OCI-LY7 (cell line): ENCODE measurements around the gene NRG2.

Experiments used
- EZH2phosphoT487 ChIP-seq: fragments of 200-600 bp; sonication (generic); IDR thresholded peaks from 2 replicates; pipeline ENCODE4 v1.6.1; 2018; ENCODE audit warnings: low read depth, borderline replicate concordance, mild to moderate bottlenecking, mixed run types, antibody characterized with exemption, low read length, moderate library complexity, mixed read lengths
- TF ChIP-seq, protein P1 (sequence below): fragments of 200-600 bp; sonication (generic); conservative IDR thresholded peaks from 2 replicates; pipeline ENCODE4 v1.5.1; 2014; ENCODE audit warnings: mild to moderate bottlenecking, antibody characterized with exemption, low read length, moderate library complexity, mixed read lengths

DNA sequence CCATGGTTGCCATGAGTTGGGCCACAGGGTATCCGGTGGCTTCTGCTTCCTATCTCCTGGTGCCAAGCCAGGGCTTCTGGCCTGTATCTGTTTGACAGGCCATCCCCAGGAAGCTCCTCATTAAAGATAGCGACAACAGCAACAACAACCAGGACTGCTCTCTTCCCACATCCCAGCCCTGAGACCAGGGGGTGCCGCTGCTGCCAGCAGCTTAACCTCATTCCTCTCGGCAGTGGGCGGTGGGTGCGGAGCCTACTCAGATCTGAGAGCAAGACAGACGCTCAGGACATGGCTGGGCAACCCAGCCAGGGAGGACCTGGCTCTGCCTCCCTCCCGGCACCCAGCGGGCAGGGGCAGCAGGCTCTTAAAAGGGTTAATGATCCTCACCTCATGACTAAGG lies 149.2 kb downstream of the NRG2 start:
- TF ChIP-seq, protein P1, sequence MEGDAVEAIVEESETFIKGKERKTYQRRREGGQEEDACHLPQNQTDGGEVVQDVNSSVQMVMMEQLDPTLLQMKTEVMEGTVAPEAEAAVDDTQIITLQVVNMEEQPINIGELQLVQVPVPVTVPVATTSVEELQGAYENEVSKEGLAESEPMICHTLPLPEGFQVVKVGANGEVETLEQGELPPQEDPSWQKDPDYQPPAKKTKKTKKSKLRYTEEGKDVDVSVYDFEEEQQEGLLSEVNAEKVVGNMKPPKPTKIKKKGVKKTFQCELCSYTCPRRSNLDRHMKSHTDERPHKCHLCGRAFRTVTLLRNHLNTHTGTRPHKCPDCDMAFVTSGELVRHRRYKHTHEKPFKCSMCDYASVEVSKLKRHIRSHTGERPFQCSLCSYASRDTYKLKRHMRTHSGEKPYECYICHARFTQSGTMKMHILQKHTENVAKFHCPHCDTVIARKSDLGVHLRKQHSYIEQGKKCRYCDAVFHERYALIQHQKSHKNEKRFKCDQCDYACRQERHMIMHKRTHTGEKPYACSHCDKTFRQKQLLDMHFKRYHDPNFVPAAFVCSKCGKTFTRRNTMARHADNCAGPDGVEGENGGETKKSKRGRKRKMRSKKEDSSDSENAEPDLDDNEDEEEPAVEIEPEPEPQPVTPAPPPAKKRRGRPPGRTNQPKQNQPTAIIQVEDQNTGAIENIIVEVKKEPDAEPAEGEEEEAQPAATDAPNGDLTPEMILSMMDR = no peak
- TF ChIP-seq EZH2phosphoT487 = no peak
